Neural progenitor cell (in vitro differentiated cells): ENCODE measurements around the gene PHF23. TPM values are rescaled to one million over a fixed set of nuclear protein-coding genes. Genes with fewer than 3 reads are reported as not detected.

ENCODE experiments used
- DNase-seq: peaks from one replicate; pipeline ENCODE4 v3.0.0-alpha.2; 2016; ENCODE audit warnings: low spot score
- H2AFZ ChIP-seq: fragments of 200-600 bp; sonication (generic); replicated peaks from 2 replicates; pipeline ENCODE4 v1.6.1; 2016; ENCODE audit warnings: antibody characterized with exemption
- H3F3A ChIP-seq: fragments of 200-600 bp; sonication (generic); 2 replicates; pipeline ENCODE4 v1.6.1; 2016; ENCODE audit warnings: antibody characterized with exemption, low read depth
- H3K27ac ChIP-seq: fragments of 200-600 bp; sonication (generic); 2 replicates; pipeline ENCODE4 v1.5.1; 2016; ENCODE audit warnings: mild to moderate bottlenecking
- H3K27me3 ChIP-seq: fragments of 200-600 bp; sonication (generic); 2 replicates; pipeline ENCODE4 v1.6.1; 2016; ENCODE audit warnings: mild to moderate bottlenecking, moderate library complexity
- H3K36me3 ChIP-seq: fragments of 200-600 bp; sonication (generic); 2 replicates; pipeline ENCODE4 v1.5.1; 2016
- H3K4me1 ChIP-seq: fragments of 200-600 bp; sonication (generic); 2 replicates; pipeline ENCODE4 v1.6.1; 2016; ENCODE audit warnings: mixed run types
- H3K4me2 ChIP-seq: fragments of 200-600 bp; sonication (generic); 2 replicates; pipeline ENCODE4 v1.6.1; 2016
- H3K4me3 ChIP-seq: fragments of 200-600 bp; sonication (generic); 2 replicates; pipeline ENCODE4 v1.5.1; 2016
- H3K79me2 ChIP-seq: fragments of 200-600 bp; sonication (generic); 2 replicates; pipeline ENCODE4 v1.6.1; 2016; ENCODE audit warnings: low read depth
- H3K9ac ChIP-seq: fragments of 200-600 bp; sonication (generic); 2 replicates; pipeline ENCODE4 v1.6.1; 2016
- H3K9me3 ChIP-seq: fragments of 200-600 bp; sonication (generic); 2 replicates; pipeline ENCODE4 v1.5.1; 2016; ENCODE audit warnings: low read depth
- H4K20me1 ChIP-seq: fragments of 200-600 bp; sonication (generic); 2 replicates; pipeline ENCODE4 v1.6.1; 2016; ENCODE audit warnings: low read depth
- H3K27ac Mint-ChIP-seq: 3 replicates; pipeline ENCODE4 v1.8.0; 2021; ENCODE audit warnings: mixed read lengths
- H3K27me3 Mint-ChIP-seq: 2 replicates; pipeline ENCODE4 v1.8.0; 2022; ENCODE audit warnings: low read depth, mild to moderate bottlenecking, inconsistent platforms, moderate library complexity, mixed read lengths; ENCODE audit not compliant: insufficient read depth
- H3K36me3 Mint-ChIP-seq: 3 replicates; pipeline ENCODE4 v1.8.0; 2021; ENCODE audit warnings: mixed read lengths
- H3K4me1 Mint-ChIP-seq: 3 replicates; pipeline ENCODE4 v1.8.0; 2021; ENCODE audit warnings: mixed read lengths
- H3K4me3 Mint-ChIP-seq: 3 replicates; pipeline ENCODE4 v1.8.0; 2021; ENCODE audit warnings: mild to moderate bottlenecking, moderate library complexity, mixed read lengths
- H3K9me3 Mint-ChIP-seq: 3 replicates; pipeline ENCODE4 v1.8.0; 2020; ENCODE audit warnings: mixed read lengths
- CTCF ChIP-seq: fragments of 200-600 bp; sonication (generic); IDR thresholded peaks from 2 replicates; pipeline ENCODE4 v1.5.1; 2017; ENCODE audit warnings: antibody characterized with exemption, mild to moderate bottlenecking
- EZH2 ChIP-seq: fragments of 200-600 bp; sonication (generic); IDR thresholded peaks from 2 replicates; pipeline ENCODE4 v1.6.1; 2017; ENCODE audit warnings: antibody characterized with exemption, mild to moderate bottlenecking, moderate library complexity
- EZH2phosphoT487 ChIP-seq: fragments of 200-600 bp; sonication (generic); IDR thresholded peaks from 2 replicates; pipeline ENCODE4 v1.6.1; 2017; ENCODE audit warnings: antibody characterized with exemption
- total RNA-seq: library from RNA; depleted of rRNA; stranded (reverse); fragments of >200 nt; gene quantifications from 2 replicates; pipeline ENCODE4 v1.2.3, GENCODE V29; 2015; ENCODE audit warnings: low replicate concordance

The PHF23 gene
- total RNA-seq, 1 donor from 2014 or later, result 31.6 TPM

DNA sequence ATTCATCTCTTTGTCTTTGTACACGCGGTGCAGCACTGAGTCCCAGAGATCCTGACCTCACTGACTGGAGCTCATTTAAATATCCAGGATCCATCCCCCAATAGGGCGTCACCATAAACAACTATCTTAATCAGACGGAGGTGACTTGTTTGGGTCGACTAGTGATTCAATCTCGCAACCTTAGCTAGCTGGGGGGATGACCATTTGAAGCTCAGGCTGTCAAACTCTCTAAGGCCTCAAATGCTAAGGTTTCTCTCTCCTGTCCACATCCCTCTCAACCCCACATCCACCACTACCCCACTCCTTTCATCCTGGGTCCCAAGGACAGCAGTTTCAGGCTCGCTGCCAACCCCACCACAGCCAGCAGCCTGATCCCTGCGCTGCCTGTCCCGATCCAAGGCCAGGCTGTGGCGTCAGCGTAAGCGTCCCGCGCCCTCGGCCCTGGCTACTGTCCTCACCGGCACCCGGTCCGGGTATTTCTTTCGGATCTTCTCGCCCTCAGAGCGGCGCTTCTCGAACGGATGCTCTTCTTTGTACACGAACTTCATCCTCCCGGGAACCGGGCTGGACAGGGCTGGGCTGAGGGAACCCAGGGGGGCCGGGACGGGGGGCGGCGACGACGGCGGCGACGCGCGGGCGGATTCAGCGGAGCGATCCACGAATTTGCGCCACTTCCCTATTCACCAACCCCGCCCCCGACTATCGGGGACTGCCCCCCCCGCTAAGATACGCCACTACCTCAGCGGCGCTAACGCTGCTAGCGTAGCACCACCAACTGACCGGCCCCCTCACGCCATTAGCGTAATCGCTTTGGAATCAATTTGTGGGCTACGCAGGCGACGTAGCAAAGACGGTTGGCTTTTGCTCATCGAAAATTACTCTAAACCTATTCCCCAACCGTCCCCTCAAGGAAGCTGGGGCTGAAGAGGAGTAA is 2.8 kb upstream of the PHF23 start, which contains the start of gene GABARAP:
Gene GABARAP (minus strand): TSS at position 667 of the 934 bp plus-strand sequence. CDS start 119 bp downstream, at position 548.
- no peaks in the 10 kb centered on the region for H3K9me3 ChIP-seq
- H3K36me3 ChIP-seq, result no peaks in the 10 kb centered on the region
- no peaks in the 10 kb centered on the region for H3K27me3 ChIP-seq
- Mint-ChIP-seq H3K27me3 (peaks cover 7% of the 10 kb centered on the region), H3K4me1 (peaks cover 37% of the 10 kb centered on the region), H3K9me3 (no peaks in the 10 kb centered on the region), H3K4me3 (peak within 1 kb of the TSS; percentile 99), H3K27ac (peak within 1 kb of the TSS; percentile 99), H3K36me3 (peaks cover 27% of the 10 kb centered on the region)
- peaks cover 56% of the 10 kb centered on the region for H3F3A ChIP-seq
- H3K4me1 ChIP-seq, result peaks cover 18% of the 10 kb centered on the region
- TF ChIP-seq CTCF (no peak), EZH2 (no peak), EZH2phosphoT487 (no peak)
- peaks cover 6% of the 10 kb centered on the region for H4K20me1 ChIP-seq
- peak within 1 kb of the TSS; percentile 82 for H3K27ac ChIP-seq
- peak within 1 kb of the TSS; percentile 84 for H3K9ac ChIP-seq
- H3K4me2 ChIP-seq, result peak within 1 kb of the TSS; percentile 88
- DNase-seq, result peak; percentile 96
- H3K79me2 ChIP-seq, result peaks cover 52% of the 10 kb centered on the region
- peak within 1 kb of the TSS; percentile 96 for H2AFZ ChIP-seq
- H3K4me3 ChIP-seq, result peak within 1 kb of the TSS; percentile 82

DNA sequence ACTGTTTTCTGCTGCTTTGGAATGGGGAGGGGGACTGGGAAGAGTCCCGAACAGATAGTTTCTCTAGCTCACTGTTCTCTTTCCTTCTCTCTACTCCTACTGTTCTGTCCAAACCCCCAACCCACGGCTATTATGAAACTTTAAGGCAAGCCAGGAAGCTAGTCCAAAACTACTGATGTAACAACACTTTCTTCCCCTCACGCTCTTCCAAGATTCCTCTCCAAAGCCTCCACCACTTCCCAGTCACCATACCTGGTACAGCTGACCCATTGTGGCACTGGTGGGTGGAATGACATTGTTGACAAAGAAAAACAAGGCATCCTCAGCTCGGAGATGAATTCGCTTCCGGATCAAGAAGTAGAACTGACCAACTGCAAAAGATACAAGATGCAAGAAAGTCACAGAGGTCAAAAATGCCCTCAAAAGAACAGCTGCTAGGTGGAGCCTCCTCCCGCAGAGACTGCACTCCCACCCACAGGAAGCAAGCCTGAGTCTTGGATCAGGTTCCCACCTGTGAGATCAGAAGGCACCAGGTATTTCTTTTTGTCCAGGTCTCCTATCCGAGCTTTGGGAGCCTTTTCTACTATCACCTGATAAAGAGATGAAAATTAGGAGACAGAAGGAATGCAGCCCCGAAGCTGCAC is 2.0 kb upstream of the PHF23 start:
- Histone ChIP-seq H3K4me2 (peak overlapping the region; percentile 88), H3K36me3 (no peaks in the 10 kb centered on the region), H4K20me1 (peaks cover 14% of the 10 kb centered on the region), H3K27ac (no peak overlapping the region), H3K27me3 (no peaks in the 10 kb centered on the region), H3K4me1 (peaks cover 18% of the 10 kb centered on the region), H3K4me3 (peak overlapping the region; percentile 82), H3K79me2 (peaks cover 55% of the 10 kb centered on the region), H2AFZ (no peak overlapping the region), H3K9ac (peak overlapping the region; percentile 84), H3K9me3 (no peaks in the 10 kb centered on the region), H3F3A (peaks cover 64% of the 10 kb centered on the region)
- H3K4me3 Mint-ChIP-seq, result peak overlapping the region; percentile 99
- DNase-seq, result no peak
- no peak for TF ChIP-seq EZH2
- no peak for TF ChIP-seq CTCF
- TF ChIP-seq EZH2phosphoT487, result no peak
- H3K36me3 Mint-ChIP-seq, result peaks cover 27% of the 10 kb centered on the region
- no peaks in the 10 kb centered on the region for H3K9me3 Mint-ChIP-seq
- peak overlapping the region; percentile 99 for H3K27ac Mint-ChIP-seq
- peaks cover 42% of the 10 kb centered on the region for H3K4me1 Mint-ChIP-seq
- H3K27me3 Mint-ChIP-seq, result peaks cover 7% of the 10 kb centered on the region

- peaks cover 18% of the 10 kb centered on the region for H3K4me1 ChIP-seq
- Mint-ChIP-seq H3K36me3 (peaks cover 28% of the 10 kb centered on the region), H3K27me3 (peaks cover 7% of the 10 kb centered on the region), H3K27ac (no peak overlapping the region), H3K9me3 (no peaks in the 10 kb centered on the region), H3K4me1 (peaks cover 45% of the 10 kb centered on the region), H3K4me3 (peak overlapping the region; percentile 99)
- no peak overlapping the region for H3K9ac ChIP-seq
- TF ChIP-seq CTCF (no peak), EZH2 (no peak), EZH2phosphoT487 (no peak)
- no peaks in the 10 kb centered on the region for H3K9me3 ChIP-seq
- H3F3A ChIP-seq, result peaks cover 73% of the 10 kb centered on the region
- no peak overlapping the region for H3K27ac ChIP-seq
- no peak overlapping the region for H2AFZ ChIP-seq
- no peaks in the 10 kb centered on the region for H3K36me3 ChIP-seq
- peaks cover 22% of the 10 kb centered on the region for H4K20me1 ChIP-seq
- H3K4me3 ChIP-seq, result peak overlapping the region; percentile 82
- peaks cover 64% of the 10 kb centered on the region for H3K79me2 ChIP-seq
- H3K27me3 ChIP-seq, result no peaks in the 10 kb centered on the region
- DNase-seq, result no peak
- peak overlapping the region; percentile 83 for H3K4me2 ChIP-seq
Observed at GRCh38 chr17:7240375-7240774, 1.1 kb upstream of the PHF23 start.
